Measurements from ENCODE around the gene RANBP17.
"Not testable (repeated sequence)": the region's sequence is repeated elsewhere in the genome, so short reads cannot be mapped to it uniquely, and the experiment has no call there.

The RANBP17 gene

GRCh38 chr5:171275841-171276544 is 414.2 kb downstream of the RANBP17 start:
- Histone ChIP-seq H3K36me3 (ENCODE audit: control insufficient read depth in 1 of 2, insufficient read depth in 2 of 2, low read length in 2 of 2) (no peaks in the 10 kb centered on the region), H3K27me3 (ENCODE audit: low read depth, low read length) (no peaks in the 10 kb centered on the region), H3K4me1 (ENCODE audit: control insufficient read depth in 1 of 2, insufficient read depth in 2 of 2, low read length in 2 of 2) (no peaks in the 10 kb centered on the region), H3K27ac (ENCODE audit: low read length) (no peak overlapping the region), H3K4me3 (ENCODE audit: low read depth in 1 of 2, low read length in 2 of 2) (no peak overlapping the region), H3K9me3 (ENCODE audit: control insufficient read depth in 1 of 2, low read length in 2 of 2) (no peaks in the 10 kb centered on the region)

GRCh38 chr5:171283753-171284152 is 421.9 kb downstream of the RANBP17 start:
- Histone ChIP-seq H3K27ac (ENCODE audit: low read length) (no peak overlapping the region), H3K4me3 (ENCODE audit: low read depth in 1 of 2, low read length in 2 of 2) (no peak overlapping the region), H3K27me3 (ENCODE audit: low read depth, low read length) (no peaks in the 10 kb centered on the region), H3K4me1 (ENCODE audit: control insufficient read depth in 1 of 2, insufficient read depth in 2 of 2, low read length in 2 of 2) (no peaks in the 10 kb centered on the region), H3K36me3 (ENCODE audit: control insufficient read depth in 1 of 2, insufficient read depth in 2 of 2, low read length in 2 of 2) (no peaks in the 10 kb centered on the region), H3K9me3 (ENCODE audit: control insufficient read depth in 1 of 2, low read length in 2 of 2) (no peaks in the 10 kb centered on the region)

- no peak overlapping the region for H3K27ac ChIP-seq (ENCODE audit: low read length)
- no peaks in the 10 kb centered on the region for H3K27me3 ChIP-seq (ENCODE audit: low read depth, low read length)
- no peaks in the 10 kb centered on the region for H3K9me3 ChIP-seq (ENCODE audit: control insufficient read depth in 1 of 2, low read length in 2 of 2)
- no peak overlapping the region for H3K4me3 ChIP-seq (ENCODE audit: low read depth in 1 of 2, low read length in 2 of 2)
- no peaks in the 10 kb centered on the region for H3K36me3 ChIP-seq (ENCODE audit: control insufficient read depth in 1 of 2, insufficient read depth in 2 of 2, low read length in 2 of 2)
- no peaks in the 10 kb centered on the region for H3K4me1 ChIP-seq (ENCODE audit: control insufficient read depth in 1 of 2, insufficient read depth in 2 of 2, low read length in 2 of 2)
Measured at GRCh38 chr5:171285465-171285864, 423.6 kb downstream of the RANBP17 start.

- Histone ChIP-seq H3K36me3 (ENCODE audit: control insufficient read depth in 1 of 2, insufficient read depth in 2 of 2, low read length in 2 of 2) (no peaks in the 10 kb centered on the region), H3K27me3 (ENCODE audit: low read depth, low read length) (no peaks in the 10 kb centered on the region), H3K4me3 (ENCODE audit: low read depth in 1 of 2, low read length in 2 of 2) (no peak overlapping the region), H3K4me1 (ENCODE audit: control insufficient read depth in 1 of 2, insufficient read depth in 2 of 2, low read length in 2 of 2) (no peaks in the 10 kb centered on the region), H3K27ac (ENCODE audit: low read length) (no peak overlapping the region), H3K9me3 (ENCODE audit: control insufficient read depth in 1 of 2, low read length in 2 of 2) (no peaks in the 10 kb centered on the region)
Measured at GRCh38 chr5:171288066-171288465, 426.2 kb downstream of the RANBP17 start.

- H3K4me3 ChIP-seq (ENCODE audit: low read depth in 1 of 2, low read length in 2 of 2) = no peak overlapping the region
- no peaks in the 10 kb centered on the region for H3K4me1 ChIP-seq (ENCODE audit: control insufficient read depth in 1 of 2, insufficient read depth in 2 of 2, low read length in 2 of 2)
- peaks cover 0 to 5% of the 10 kb centered on the region in 2 donors for H3K36me3 ChIP-seq (ENCODE audit: control insufficient read depth in 1 of 2, insufficient read depth in 2 of 2, low read length in 2 of 2)
- no peak overlapping the region for H3K27ac ChIP-seq (ENCODE audit: low read length)
- no peaks in the 10 kb centered on the region for H3K27me3 ChIP-seq (ENCODE audit: low read depth, low read length)
- H3K9me3 ChIP-seq (ENCODE audit: control insufficient read depth in 1 of 2, low read length in 2 of 2) = no peaks in the 10 kb centered on the region
Measured at GRCh38 chr5:171291371-171291770, 429.6 kb downstream of the RANBP17 start.

GRCh38 chr5:171295299-171295698 is 433.5 kb downstream of the RANBP17 start:
- Histone ChIP-seq H3K9me3 (ENCODE audit: control insufficient read depth in 1 of 2, low read length in 2 of 2) (no peaks in the 10 kb centered on the region), H3K36me3 (ENCODE audit: control insufficient read depth in 1 of 2, insufficient read depth in 2 of 2, low read length in 2 of 2) (peaks cover 0 to 5% of the 10 kb centered on the region in 2 donors), H3K4me1 (ENCODE audit: control insufficient read depth in 1 of 2, insufficient read depth in 2 of 2, low read length in 2 of 2) (no peaks in the 10 kb centered on the region), H3K27me3 (ENCODE audit: low read depth, low read length) (no peaks in the 10 kb centered on the region), H3K27ac (ENCODE audit: low read length) (no peak overlapping the region), H3K4me3 (ENCODE audit: low read depth in 1 of 2, low read length in 2 of 2) (no peak overlapping the region)

GRCh38 chr5:171295801-171296200 is 434.0 kb downstream of the RANBP17 start:
- H3K27me3 ChIP-seq (ENCODE audit: low read depth, low read length) = no peaks in the 10 kb centered on the region
- no peaks in the 10 kb centered on the region for H3K9me3 ChIP-seq (ENCODE audit: control insufficient read depth in 1 of 2, low read length in 2 of 2)
- no peak overlapping the region for H3K4me3 ChIP-seq (ENCODE audit: low read depth in 1 of 2, low read length in 2 of 2)

GRCh38 chr5:171297941-171298340 is 436.1 kb downstream of the RANBP17 start:
- H3K4me1 ChIP-seq (ENCODE audit: control insufficient read depth in 1 of 2, insufficient read depth in 2 of 2, low read length in 2 of 2); H3K27me3 ChIP-seq (ENCODE audit: low read depth, low read length); H3K9me3 ChIP-seq (ENCODE audit: control insufficient read depth in 1 of 2, low read length in 2 of 2); H3K27ac ChIP-seq (ENCODE audit: low read length); H3K36me3 ChIP-seq (ENCODE audit: control insufficient read depth in 1 of 2, insufficient read depth in 2 of 2, low read length in 2 of 2); H3K4me3 ChIP-seq (ENCODE audit: low read depth in 1 of 2, low read length in 2 of 2): not testable (repeated sequence)

More at GRCh38 chr5:171295801-171296200, 434.0 kb downstream of the RANBP17 start:
- Histone ChIP-seq H3K27ac (ENCODE audit: low read length) (no peak overlapping the region), H3K4me1 (ENCODE audit: control insufficient read depth in 1 of 2, insufficient read depth in 2 of 2, low read length in 2 of 2) (no peaks in the 10 kb centered on the region), H3K36me3 (ENCODE audit: control insufficient read depth in 1 of 2, insufficient read depth in 2 of 2, low read length in 2 of 2) (peaks cover 0 to 5% of the 10 kb centered on the region in 2 donors)

- Histone ChIP-seq H3K4me3 (ENCODE audit: low read depth in 1 of 2, low read length in 2 of 2) (no peak overlapping the region), H3K9me3 (ENCODE audit: control insufficient read depth in 1 of 2, low read length in 2 of 2) (no peaks in the 10 kb centered on the region), H3K27ac (ENCODE audit: low read length) (no peak overlapping the region), H3K4me1 (ENCODE audit: control insufficient read depth in 1 of 2, insufficient read depth in 2 of 2, low read length in 2 of 2) (no peaks in the 10 kb centered on the region), H3K36me3 (ENCODE audit: control insufficient read depth in 1 of 2, insufficient read depth in 2 of 2, low read length in 2 of 2) (peaks cover 0 to 1% of the 10 kb centered on the region in 2 donors), H3K27me3 (ENCODE audit: low read depth, low read length) (no peaks in the 10 kb centered on the region)
Measured at GRCh38 chr5:171299228-171299627, 437.4 kb downstream of the RANBP17 start.

- Histone ChIP-seq H3K36me3 (ENCODE audit: control insufficient read depth in 1 of 2, insufficient read depth in 2 of 2, low read length in 2 of 2) (no peaks in the 10 kb centered on the region), H3K4me3 (ENCODE audit: low read depth in 1 of 2, low read length in 2 of 2) (no peak overlapping the region), H3K9me3 (ENCODE audit: control insufficient read depth in 1 of 2, low read length in 2 of 2) (no peaks in the 10 kb centered on the region), H3K4me1 (ENCODE audit: control insufficient read depth in 1 of 2, insufficient read depth in 2 of 2, low read length in 2 of 2) (no peaks in the 10 kb centered on the region), H3K27me3 (ENCODE audit: low read depth, low read length) (no peaks in the 10 kb centered on the region), H3K27ac (ENCODE audit: low read length) (no peak overlapping the region)
Measured at GRCh38 chr5:171299851-171300250, 438.0 kb downstream of the RANBP17 start.

GRCh38 chr5:171300358-171300757 is 438.5 kb downstream of the RANBP17 start:
- no peaks in the 10 kb centered on the region for H3K36me3 ChIP-seq (ENCODE audit: control insufficient read depth in 1 of 2, insufficient read depth in 2 of 2, low read length in 2 of 2)
- H3K4me1 ChIP-seq (ENCODE audit: control insufficient read depth in 1 of 2, insufficient read depth in 2 of 2, low read length in 2 of 2) = no peaks in the 10 kb centered on the region
- no peak overlapping the region for H3K27ac ChIP-seq (ENCODE audit: low read length)
- H3K9me3 ChIP-seq (ENCODE audit: control insufficient read depth in 1 of 2, low read length in 2 of 2) = no peaks in the 10 kb centered on the region
- peaks cover 5% of the 10 kb centered on the region for H3K27me3 ChIP-seq (ENCODE audit: low read depth, low read length)
- no peak overlapping the region for H3K4me3 ChIP-seq (ENCODE audit: low read depth in 1 of 2, low read length in 2 of 2)

GRCh38 chr5:171306166-171306565 is 444.3 kb downstream of the RANBP17 start:
- Histone ChIP-seq H3K4me3 (ENCODE audit: low read depth in 1 of 2, low read length in 2 of 2) (no peak overlapping the region), H3K4me1 (ENCODE audit: control insufficient read depth in 1 of 2, insufficient read depth in 2 of 2, low read length in 2 of 2) (peaks cover 0 to 27% of the 10 kb centered on the region in 2 donors), H3K9me3 (ENCODE audit: control insufficient read depth in 1 of 2, low read length in 2 of 2) (no peaks in the 10 kb centered on the region), H3K27me3 (ENCODE audit: low read depth, low read length) (peaks cover 53% of the 10 kb centered on the region), H3K27ac (ENCODE audit: low read length) (no peak overlapping the region), H3K36me3 (ENCODE audit: control insufficient read depth in 1 of 2, insufficient read depth in 2 of 2, low read length in 2 of 2) (no peaks in the 10 kb centered on the region)

All from muscle layer of duodenum (tissue), 2 donors.